Thymus (tissue), 2 donors: Measurements from ENCODE around the gene FCGR3B. TPM values are rescaled to one million over a fixed set of nuclear protein-coding genes. Genes with fewer than 3 reads are reported as not detected.

Experiments
- polyA plus RNA-seq: library from polyadenylated mRNA; stranded (reverse); fragments of 200-250 nt; gene quantifications from one replicate; pipeline ENCODE4 v1.2.3, GENCODE V29; 2013
- total RNA-seq: library from RNA; stranded (reverse); fragments of 120-200 nt; gene quantifications from one replicate; pipeline ENCODE4 v1.2.4, GENCODE V29; 2013
- donor health status: healthy.

Gene FCGR3B
- total and polyA plus RNA-seq, 2 donors: 1.9 to 2.0 TPM

Other genes starting within 250 kb of the FCGR3B start
- 14.7 TPM for gene FCGR2A, start 125.7 kb downstream of the FCGR3B start, total RNA-seq
- gene FCGR2A, start 125.7 kb downstream of the FCGR3B start, polyA plus RNA-seq: 50.0 TPM
- 1.1 TPM for gene HSPA6, start 106.6 kb downstream of the FCGR3B start, total RNA-seq
- gene HSPA6, start 106.6 kb downstream of the FCGR3B start, polyA plus RNA-seq: 12.3 TPM
- gene FCGR3A, start 81.4 kb downstream of the FCGR3B start, total RNA-seq: 9.0 TPM
- 41.1 TPM for gene FCGR3A, start 81.4 kb downstream of the FCGR3B start, polyA plus RNA-seq
- 1.3 TPM for gene FCGR2B, start 32.0 kb upstream of the FCGR3B start, total RNA-seq
- 10.9 TPM for gene FCGR2B, start 32.0 kb upstream of the FCGR3B start, polyA plus RNA-seq
- gene FCRLA, start 76.1 kb upstream of the FCGR3B start, total RNA-seq: 2.4 TPM
- 11.5 TPM for gene FCRLA, start 76.1 kb upstream of the FCGR3B start, polyA plus RNA-seq
- gene FCRLB, start 90.4 kb upstream of the FCGR3B start, total RNA-seq: 0.28 TPM
- gene FCRLB, start 90.4 kb upstream of the FCGR3B start, polyA plus RNA-seq: 0.84 TPM
- gene DUSP12, start 118.6 kb upstream of the FCGR3B start, total RNA-seq: 22.6 TPM
- gene DUSP12, start 118.6 kb upstream of the FCGR3B start, polyA plus RNA-seq: 28.2 TPM
- gene ATF6, start 135.1 kb upstream of the FCGR3B start, total RNA-seq: 12.7 TPM
- gene ATF6, start 135.1 kb upstream of the FCGR3B start, polyA plus RNA-seq: 6.5 TPM